ENCODE data around the gene OMG.

The OMG gene

DNA sequence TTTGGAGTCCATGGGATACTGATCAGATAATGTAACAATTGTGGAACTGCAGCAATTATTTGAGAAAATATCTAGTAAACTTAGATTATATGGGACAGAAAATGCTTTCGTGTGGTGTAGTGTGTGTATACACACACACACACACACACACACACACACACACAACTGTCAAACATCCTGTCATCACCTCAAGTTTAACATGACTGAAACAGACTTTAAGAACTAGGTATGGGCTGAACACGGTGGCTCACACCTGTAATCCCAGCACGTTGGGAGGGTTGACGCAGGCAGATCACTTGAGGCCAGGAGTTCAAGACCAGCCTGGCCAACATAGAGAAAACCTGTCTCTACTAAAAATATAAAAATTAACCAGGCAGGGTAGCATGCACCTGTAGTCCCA, 24.9 kb upstream of the OMG start:
- H3K4me3 ChIP-seq (ENCODE audit: low read depth, low read length) = no peak overlapping the region
- no peak overlapping the region for H3K27ac ChIP-seq (ENCODE audit: extremely low read depth, low read depth, low read length)
- no peaks in the 10 kb centered on the region for H3K9me3 ChIP-seq (ENCODE audit: control insufficient read depth, insufficient read depth, low read depth, low read length)
- ChIA-PET CTCF (no interaction called here), POLR2A (no interaction called here)
- TF ChIP-seq SP2 (tag by site-specific recombination; IDR thresholded peaks at IDR 0.05) (no peak), ZNF785 (tag by site-specific recombination; IDR thresholded peaks at IDR 0.05) (no peak), PRDM2 (tag by site-specific recombination; IDR thresholded peaks at IDR 0.05; ENCODE audit: borderline replicate concordance) (no peak), ZNF510 (tag by site-specific recombination; IDR thresholded peaks at IDR 0.05; ENCODE audit: insufficient replicate concordance) (no peak), SCRT1 (tag by site-specific recombination; IDR thresholded peaks at IDR 0.05; ENCODE audit: borderline replicate concordance) (no peak), ZNF530 (tag by site-specific recombination; IDR thresholded peaks at IDR 0.05; ENCODE audit: low read depth) (no peak), PRDM4 (tag by site-specific recombination; IDR thresholded peaks at IDR 0.05) (no peak)
- TF ChIP-seq, protein P1, sequence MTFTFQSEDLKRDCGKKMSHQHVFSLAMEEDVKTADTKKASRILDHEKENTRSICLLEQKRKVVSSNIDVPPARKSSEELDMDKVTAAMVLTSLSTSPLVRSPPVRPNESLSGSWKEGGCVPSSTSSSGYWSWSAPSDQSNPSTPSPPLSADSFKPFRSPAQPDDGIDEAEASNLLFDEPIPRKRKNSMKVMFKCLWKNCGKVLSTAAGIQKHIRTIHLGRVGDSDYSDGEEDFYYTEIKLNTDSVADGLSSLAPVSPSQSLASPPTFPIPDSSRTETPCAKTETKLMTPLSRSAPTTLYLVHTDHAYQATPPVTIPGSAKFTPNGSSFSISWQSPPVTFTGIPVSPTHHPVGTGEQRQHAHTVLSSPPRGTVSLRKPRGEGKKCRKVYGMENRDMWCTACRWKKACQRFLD (tag by site-specific recombination; IDR thresholded peaks at IDR 0.05) = no peak
- TF ChIP-seq, protein P2, sequence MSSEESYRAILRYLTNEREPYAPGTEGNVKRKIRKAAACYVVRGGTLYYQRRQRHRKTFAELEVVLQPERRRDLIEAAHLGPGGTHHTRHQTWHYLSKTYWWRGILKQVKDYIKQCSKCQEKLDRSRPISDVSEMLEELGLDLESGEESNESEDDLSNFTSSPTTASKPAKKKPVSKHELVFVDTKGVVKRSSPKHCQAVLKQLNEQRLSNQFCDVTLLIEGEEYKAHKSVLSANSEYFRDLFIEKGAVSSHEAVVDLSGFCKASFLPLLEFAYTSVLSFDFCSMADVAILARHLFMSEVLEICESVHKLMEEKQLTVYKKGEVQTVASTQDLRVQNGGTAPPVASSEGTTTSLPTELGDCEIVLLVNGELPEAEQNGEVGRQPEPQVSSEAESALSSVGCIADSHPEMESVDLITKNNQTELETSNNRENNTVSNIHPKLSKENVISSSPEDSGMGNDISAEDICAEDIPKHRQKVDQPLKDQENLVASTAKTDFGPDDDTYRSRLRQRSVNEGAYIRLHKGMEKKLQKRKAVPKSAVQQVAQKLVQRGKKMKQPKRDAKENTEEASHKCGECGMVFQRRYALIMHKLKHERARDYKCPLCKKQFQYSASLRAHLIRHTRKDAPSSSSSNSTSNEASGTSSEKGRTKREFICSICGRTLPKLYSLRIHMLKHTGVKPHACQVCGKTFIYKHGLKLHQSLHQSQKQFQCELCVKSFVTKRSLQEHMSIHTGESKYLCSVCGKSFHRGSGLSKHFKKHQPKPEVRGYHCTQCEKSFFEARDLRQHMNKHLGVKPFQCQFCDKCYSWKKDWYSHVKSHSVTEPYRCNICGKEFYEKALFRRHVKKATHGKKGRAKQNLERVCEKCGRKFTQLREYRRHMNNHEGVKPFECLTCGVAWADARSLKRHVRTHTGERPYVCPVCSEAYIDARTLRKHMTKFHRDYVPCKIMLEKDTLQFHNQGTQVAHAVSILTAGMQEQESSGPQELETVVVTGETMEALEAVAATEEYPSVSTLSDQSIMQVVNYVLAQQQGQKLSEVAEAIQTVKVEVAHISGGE (tag by site-specific recombination; conservative IDR thresholded peaks at IDR 0.05; ENCODE audit: low read depth) = no peak
- peaks cover 5% of the 10 kb centered on the region; the same call in 1 of the 2 replicates for H3K4me1 ChIP-seq (ENCODE audit: control insufficient read depth, insufficient read depth, low read length)
- peaks cover 3 to 12% of the 10 kb centered on the region in 2 experiments; a peak in 2 of 3 replicates for H3K36me3 ChIP-seq (ENCODE audit: control insufficient read depth in 2 of 2, insufficient read depth in 1 of 2, low read length in 2 of 2)

DNA sequence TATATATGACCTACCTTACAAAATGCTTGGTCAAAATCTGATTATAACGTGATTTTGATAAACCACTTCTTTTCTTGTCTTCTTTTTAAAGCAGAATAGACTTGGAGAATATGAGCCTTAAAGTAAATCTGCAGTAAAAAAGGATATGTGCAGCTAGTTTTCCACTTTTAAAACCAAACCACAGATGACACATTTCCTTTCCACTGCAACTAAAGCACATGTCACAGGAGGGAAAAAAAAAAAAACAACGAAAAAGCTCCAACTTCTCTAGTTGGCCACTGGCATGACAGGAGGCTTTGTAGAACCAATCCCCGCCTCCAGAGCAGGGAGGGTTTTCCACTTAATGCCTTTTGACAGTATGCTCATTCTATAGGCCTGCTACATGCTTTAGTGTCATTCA, 24.4 kb upstream of the OMG start, which contains the start of gene EVI2A:
Gene EVI2A (minus strand): TSS at position 142 of the 400 bp plus-strand sequence. CDS start 2,609 bp downstream, outside the sequence.
- H3K36me3 ChIP-seq (ENCODE audit: control insufficient read depth in 2 of 2, insufficient read depth in 1 of 2, low read length in 2 of 2) = peaks cover 3 to 8% of the 10 kb centered on the region in 2 experiments; a peak in 2 of 3 replicates
- POLR2A ChIA-PET = no interaction called here
- no peak within 1 kb of the TSS for H3K4me3 ChIP-seq (ENCODE audit: low read depth, low read length)
- CTCF ChIA-PET = no interaction called here
- peaks cover 5% of the 10 kb centered on the region; the same call in 1 of the 2 replicates for H3K4me1 ChIP-seq (ENCODE audit: control insufficient read depth, insufficient read depth, low read length)
- H3K27ac ChIP-seq (ENCODE audit: extremely low read depth, low read depth, low read length) = no peak within 1 kb of the TSS
- H3K9me3 ChIP-seq (ENCODE audit: control insufficient read depth, insufficient read depth, low read depth, low read length) = no peaks in the 10 kb centered on the region
- TF ChIP-seq GLI4 (tag by site-specific recombination; IDR thresholded peaks at IDR 0.05) (no peak), TRIM28 (IDR thresholded peaks at IDR 0.05; ENCODE audit: borderline replicate concordance, low read length) (no peak), ZNF629 (tag by site-specific recombination; IDR thresholded peaks at IDR 0.05) (no peak), ZFP69B (tag by site-specific recombination; IDR thresholded peaks at IDR 0.05) (no peak), SP7 (tag by site-specific recombination; IDR thresholded peaks at IDR 0.05) (no peak), ZNF555 (tag by site-specific recombination; conservative IDR thresholded peaks at IDR 0.05) (no peak), ZNF830 (tag by site-specific recombination; IDR thresholded peaks at IDR 0.05; ENCODE audit: low read depth) (no peak)
- TF ChIP-seq, protein P3, sequence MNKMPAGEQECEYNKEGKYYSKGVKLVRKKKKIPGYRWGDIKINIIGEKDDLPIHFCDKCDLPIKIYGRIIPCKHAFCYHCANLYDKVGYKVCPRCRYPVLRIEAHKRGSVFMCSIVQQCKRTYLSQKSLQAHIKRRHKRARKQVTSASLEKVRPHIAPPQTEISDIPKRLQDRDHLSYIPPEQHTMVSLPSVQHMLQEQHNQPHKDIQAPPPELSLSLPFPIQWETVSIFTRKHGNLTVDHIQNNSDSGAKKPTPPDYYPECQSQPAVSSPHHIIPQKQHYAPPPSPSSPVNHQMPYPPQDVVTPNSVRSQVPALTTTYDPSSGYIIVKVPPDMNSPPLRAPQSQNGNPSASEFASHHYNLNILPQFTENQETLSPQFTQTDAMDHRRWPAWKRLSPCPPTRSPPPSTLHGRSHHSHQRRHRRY (tag by site-specific recombination; IDR thresholded peaks at IDR 0.05) = no peak

All from HEK293 (cell line).